GM08714 (cell line): ENCODE measurements around the gene AGMO.

Source experiments
- H3K4me3 ChIP-seq: fragments of 200-500 bp; sonication (Bioruptor generic); 2 replicates; pipeline ENCODE4 v1.5.1; 2014; ENCODE audit warnings: mild to moderate bottlenecking, low read length, inconsistent platforms
- ZNF274 ChIP-seq: IDR thresholded peaks from 2 replicates; pipeline ENCODE4 v1.6.1; 2012; ENCODE audit warnings: mild to moderate bottlenecking, low read depth, low read length

The AGMO gene

GRCh38 chr7:15433151-15433550, 128.7 kb downstream of the AGMO start:
- no peak for TF ChIP-seq ZNF274
- no peak overlapping the region for H3K4me3 ChIP-seq

- no peak overlapping the region for H3K4me3 ChIP-seq
- no peak for TF ChIP-seq ZNF274
These were observed 130.9 kb downstream of the AGMO start for GRCh38 chr7:15430911-15431310.

GRCh38 chr7:15430191-15430590, 131.6 kb downstream of the AGMO start:
- no peak for TF ChIP-seq ZNF274
- H3K4me3 ChIP-seq, result no peak overlapping the region

DNA sequence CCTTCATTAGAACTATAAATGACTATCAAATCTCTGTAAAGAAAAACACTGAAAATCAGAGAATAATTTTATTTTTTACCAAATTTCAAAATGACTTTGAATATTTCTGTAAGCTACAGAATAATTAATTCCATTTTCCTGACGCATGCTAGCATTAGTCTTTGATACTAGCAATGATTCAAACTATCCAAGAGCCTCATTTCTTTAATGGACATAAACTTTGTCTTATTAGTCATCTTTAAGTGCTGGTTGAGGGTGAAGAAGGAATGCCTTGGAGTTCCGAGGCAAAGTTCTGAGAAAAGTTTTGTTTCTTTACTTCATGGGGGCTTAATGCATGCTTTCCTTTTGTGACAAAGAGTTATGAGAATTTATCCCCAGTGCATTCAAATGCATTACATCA, 137.3 kb downstream of the AGMO start:
- no peak overlapping the region for H3K4me3 ChIP-seq
- TF ChIP-seq ZNF274, result no peak

DNA sequence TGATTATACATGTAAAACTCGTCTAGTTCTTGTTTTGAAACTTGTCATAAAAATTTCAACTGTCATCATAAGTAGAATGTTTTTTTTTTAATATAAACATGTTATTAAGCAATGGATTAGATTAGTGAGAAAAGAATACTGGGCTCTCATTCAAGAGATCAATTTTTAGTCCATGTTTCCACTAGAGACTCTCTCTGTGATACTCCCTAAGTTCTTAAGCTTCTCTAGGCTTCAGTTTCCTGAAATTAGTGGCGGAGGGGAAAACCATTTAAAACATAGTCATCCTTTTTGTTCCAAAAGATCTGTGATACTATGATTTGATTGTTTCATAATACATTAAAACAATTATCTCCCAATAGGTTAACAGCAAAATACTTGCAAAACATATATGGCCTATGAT, 142.2 kb downstream of the AGMO start:
- TF ChIP-seq ZNF274, result no peak
- no peak overlapping the region for H3K4me3 ChIP-seq

- no peak for TF ChIP-seq ZNF274
- H3K4me3 ChIP-seq, result no peak overlapping the region
These were observed 143.6 kb downstream of the AGMO start for GRCh38 chr7:15418264-15418663.

GRCh38 chr7:15417341-15417988, 144.3 kb downstream of the AGMO start:
- no peak for TF ChIP-seq ZNF274
- no peak overlapping the region for H3K4me3 ChIP-seq

GRCh38 chr7:15411019-15411418, 150.8 kb downstream of the AGMO start:
- H3K4me3 ChIP-seq, result no peak overlapping the region
- no peak for TF ChIP-seq ZNF274

- no peak for TF ChIP-seq ZNF274
These were observed 153.9 kb downstream of the AGMO start for GRCh38 chr7:15407910-15408309.

DNA sequence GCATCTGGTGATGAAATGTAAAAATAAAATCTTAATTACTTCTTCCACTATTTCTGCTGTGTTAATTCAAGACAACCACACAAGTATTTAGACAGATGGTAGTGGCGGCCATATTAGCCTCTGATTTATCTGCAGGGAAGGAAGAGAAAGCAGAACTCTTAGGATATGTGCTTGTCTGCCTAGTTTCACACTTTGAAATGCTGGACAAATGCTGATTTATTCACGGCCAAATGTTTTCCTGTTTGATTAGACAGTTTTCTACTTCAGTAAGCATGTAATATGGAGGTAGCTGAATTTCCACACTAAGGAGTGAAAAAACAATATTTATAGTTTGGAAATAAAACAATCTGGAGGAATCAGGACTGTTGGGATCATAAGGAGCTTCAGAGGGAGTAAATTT, 158.1 kb downstream of the AGMO start:
- no peak overlapping the region for H3K4me3 ChIP-seq
- no peak for TF ChIP-seq ZNF274

More at GRCh38 chr7:15407910-15408309, 153.9 kb downstream of the AGMO start:
- no peak overlapping the region for H3K4me3 ChIP-seq

GRCh38 chr7:15403315-15403714, 158.5 kb downstream of the AGMO start:
- TF ChIP-seq ZNF274, result no peak
- H3K4me3 ChIP-seq, result no peak overlapping the region

GRCh38 chr7:15402436-15403136, 159.2 kb downstream of the AGMO start:
- TF ChIP-seq ZNF274, result no peak
- no peak overlapping the region for H3K4me3 ChIP-seq

- no peak overlapping the region for H3K4me3 ChIP-seq
- TF ChIP-seq ZNF274, result no peak
These were observed 161.4 kb downstream of the AGMO start for GRCh38 chr7:15400440-15400839.

DNA sequence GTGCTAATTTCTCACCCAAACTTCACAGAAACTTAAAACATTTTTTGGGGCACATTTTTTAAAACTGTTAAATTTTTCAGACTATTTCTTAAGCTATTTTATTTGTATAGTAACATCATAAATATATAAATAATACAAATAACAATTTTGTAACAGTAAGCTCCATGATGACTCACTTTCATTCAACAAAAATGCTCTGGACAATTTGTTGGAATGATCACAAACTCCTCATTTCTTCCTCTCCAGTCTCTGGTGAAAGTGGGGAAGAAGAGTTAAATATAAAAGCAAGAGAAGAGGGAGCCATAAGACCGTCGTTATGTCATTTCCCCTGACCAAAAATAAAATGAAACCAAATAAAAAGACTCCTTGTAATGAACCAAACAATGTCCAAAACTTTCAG, 162.4 kb downstream of the AGMO start:
- TF ChIP-seq ZNF274, result no peak
- no peak overlapping the region for H3K4me3 ChIP-seq

DNA sequence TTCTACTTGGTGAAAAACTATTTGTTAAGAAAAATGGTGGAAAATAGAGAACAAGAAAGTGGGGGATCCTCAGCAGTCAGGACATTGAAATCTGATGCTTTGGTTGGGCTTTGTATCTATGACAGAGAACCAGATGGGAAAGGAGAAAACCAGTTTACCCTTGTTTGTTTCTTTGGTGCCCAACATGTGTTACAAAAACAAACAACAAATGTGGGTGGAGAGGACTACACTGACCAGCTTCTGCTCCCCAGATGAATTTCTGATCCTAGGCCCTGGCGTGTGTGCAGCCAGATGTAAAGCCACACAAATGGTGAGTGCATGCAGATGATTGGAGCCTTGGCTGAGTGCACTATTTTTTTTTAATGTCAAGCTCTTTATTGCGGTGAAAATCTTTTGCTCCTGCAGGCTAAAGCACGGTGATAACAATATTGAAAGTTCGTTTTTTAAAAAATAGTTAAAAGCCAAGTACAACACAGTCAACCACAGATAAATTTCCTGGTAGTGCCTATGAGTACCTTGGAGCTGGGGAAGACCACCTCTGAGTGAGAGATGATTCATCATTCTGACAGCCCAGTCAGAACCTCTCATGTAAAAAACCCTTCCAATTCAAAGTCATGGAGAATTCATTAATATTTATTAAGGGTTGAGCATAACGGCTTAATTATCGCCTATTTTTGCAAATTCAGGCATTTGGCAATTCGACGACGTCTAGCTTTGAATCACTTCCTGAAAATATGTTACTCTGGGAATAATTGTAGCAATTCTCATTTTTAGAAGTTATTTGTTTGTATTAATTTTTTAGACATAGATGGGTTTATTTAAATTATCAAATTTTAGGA, 163.7 kb downstream of the AGMO start:
- H3K4me3 ChIP-seq, result no peak overlapping the region
- no peak for TF ChIP-seq ZNF274

- no peak for TF ChIP-seq ZNF274
- H3K4me3 ChIP-seq, result no peak overlapping the region
These were observed 164.7 kb downstream of the AGMO start for GRCh38 chr7:15397159-15397550.
